Fibroblast of skin of right quadriceps (primary cell): ENCODE measurements around the gene TCHHL1.

Experiments
- DNase-seq: peaks from one replicate; pipeline ENCODE4 v3.0.0-alpha.2; 2013

TCHHL1 gene

GRCh38 chr1:152036267-152037216 is 52.3 kb downstream of the TCHHL1 start, which contains the start of gene S100A11:
Gene S100A11 (minus strand): TSS chr1:152037004. CDS start chr1:152036915, 89 bp downstream.
- DNase-seq, result peak; percentile 84

- DNase-seq, result peak; percentile 23
Observed at GRCh38 chr1:152035539-152036266, 53.2 kb downstream of the TCHHL1 start.

- peak; percentile 79 for DNase-seq
Observed at GRCh38 chr1:152034654-152035538, 54.0 kb downstream of the TCHHL1 start.

- DNase-seq, result no peak
Observed at GRCh38 chr1:152034324-152034653, 54.6 kb downstream of the TCHHL1 start.
